NCI-H1417 (cell line): ENCODE results near the gene PIK3R5.
"Not testable (repeated sequence)": the region's sequence is repeated elsewhere in the genome, so short reads cannot be mapped to it uniquely, and the experiment has no call there.

Source experiments
- DNase-seq, 3 experiments: peaks; one replicate each; lab custom pipeline; 2025; lab: John Stamatoyannopoulos, UW

PIK3R5 gene

DNA sequence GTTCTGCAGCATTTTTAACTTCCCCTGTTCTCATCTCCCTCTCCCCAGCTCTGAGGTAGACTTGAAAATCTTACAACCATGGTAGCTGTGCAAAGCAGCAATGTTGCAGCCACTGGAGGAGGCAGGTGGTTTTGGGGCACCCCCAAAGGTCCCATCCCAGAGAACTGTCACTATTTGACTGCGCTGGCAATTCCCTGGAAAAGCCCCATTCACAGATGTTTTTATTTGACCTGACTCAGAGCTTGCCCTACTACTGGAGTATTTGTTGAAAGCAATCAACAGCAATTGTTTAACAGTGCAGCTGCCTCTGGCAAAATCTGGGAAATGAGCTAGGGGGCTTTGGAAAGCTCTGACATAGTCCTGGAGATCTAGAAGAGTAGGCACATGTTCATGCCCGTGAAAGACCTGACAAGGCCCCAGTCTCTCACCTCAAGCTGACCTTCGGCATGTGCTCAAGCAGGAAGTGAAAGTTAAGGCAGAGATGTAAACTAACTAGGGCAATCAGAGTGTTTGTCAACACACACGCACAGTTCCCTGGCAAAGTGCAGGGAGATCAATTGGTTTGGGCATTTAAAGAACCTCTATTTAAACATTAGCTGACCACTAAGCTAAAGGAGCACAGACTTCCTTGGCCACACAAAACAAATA, 19.7 kb upstream of the PIK3R5 start:
- DNase-seq, result no peak

- DNase-seq, result not testable (repeated sequence)
These were observed 18.7 kb upstream of the PIK3R5 start for GRCh38 chr17:8984225-8984624.

- no peak for DNase-seq
These were observed 15.9 kb upstream of the PIK3R5 start for GRCh38 chr17:8981443-8981842.

- DNase-seq, result no peak
These were observed 14.2 kb upstream of the PIK3R5 start for GRCh38 chr17:8979715-8980114.

GRCh38 chr17:8976638-8977037, 11.1 kb upstream of the PIK3R5 start:
- peak in 2 of 3 experiments; percentile 54 to 86 for DNase-seq

- DNase-seq, result no peak
These were observed 9.7 kb upstream of the PIK3R5 start for GRCh38 chr17:8975091-8975725.

DNA sequence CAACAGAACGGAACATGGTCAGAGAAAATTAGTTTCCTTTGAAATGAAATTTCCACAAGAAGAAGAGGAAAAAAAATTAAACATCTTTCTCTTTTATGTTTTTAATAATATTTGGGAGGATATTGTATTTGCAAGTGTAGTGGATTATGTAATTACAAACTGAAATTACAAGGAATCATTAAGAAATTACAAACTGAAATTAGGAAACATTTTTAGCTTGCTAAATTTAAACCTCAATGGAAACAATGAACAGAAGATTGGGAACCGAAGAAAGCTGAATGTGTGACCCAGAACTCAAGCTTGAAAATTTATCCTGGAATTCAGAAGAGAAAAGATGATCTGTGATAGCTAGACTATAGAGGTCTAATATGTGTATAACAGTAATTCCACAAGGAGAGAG, 4.4 kb upstream of the PIK3R5 start:
- DNase-seq, result no peak

- no peak for DNase-seq
These were observed 3.0 kb upstream of the PIK3R5 start for GRCh38 chr17:8968503-8968902.

DNA sequence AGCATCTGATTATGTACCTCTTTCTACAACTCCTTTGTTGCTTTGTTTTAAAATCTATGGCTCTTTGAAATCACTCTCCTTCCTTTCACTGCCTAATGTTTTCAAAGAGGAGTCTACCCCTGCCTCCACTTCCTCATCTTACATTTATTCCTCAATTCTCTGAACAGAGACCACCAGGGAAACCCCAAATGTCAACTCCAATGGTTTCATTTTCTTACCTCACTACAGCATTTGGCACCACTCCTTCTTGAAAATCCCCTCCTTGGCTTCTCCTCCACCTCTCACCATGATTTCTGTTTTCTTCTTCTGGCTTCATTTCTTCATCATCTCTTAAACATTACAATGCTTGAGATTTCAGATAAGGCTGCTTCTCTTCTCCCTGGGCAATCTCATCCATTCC, 2.4 kb upstream of the PIK3R5 start:
- DNase-seq, result no peak

- no peak for DNase-seq
These were observed 1.4 kb upstream of the PIK3R5 start for GRCh38 chr17:8966926-8967325.

GRCh38 chr17:8964801-8965393, 610 bp downstream of the PIK3R5 start:
- no peak for DNase-seq

GRCh38 chr17:8963647-8964258, 1.8 kb downstream of the PIK3R5 start:
- DNase-seq, result peak in 1 of 3 experiments; percentile 1

DNA sequence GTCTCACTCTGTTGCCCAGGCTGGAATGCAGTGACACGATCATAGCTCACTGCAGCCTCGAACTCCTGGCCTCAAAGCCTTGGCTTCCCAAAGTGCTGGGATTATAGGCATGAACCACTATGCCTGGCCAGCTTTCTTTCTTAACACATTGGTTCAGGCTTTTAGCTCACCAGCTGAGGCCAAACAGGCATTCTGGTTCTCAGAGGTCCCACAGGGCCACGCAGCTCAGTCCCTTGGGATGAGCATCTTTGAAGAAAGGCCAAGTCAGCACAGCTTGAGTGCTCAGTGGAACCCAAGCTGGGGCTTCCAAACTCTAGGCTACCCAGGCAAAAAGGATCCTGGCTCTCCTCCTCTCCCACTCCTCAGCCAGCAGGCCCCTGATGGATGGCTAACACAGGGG, 2.5 kb downstream of the PIK3R5 start:
- no peak for DNase-seq

DNA sequence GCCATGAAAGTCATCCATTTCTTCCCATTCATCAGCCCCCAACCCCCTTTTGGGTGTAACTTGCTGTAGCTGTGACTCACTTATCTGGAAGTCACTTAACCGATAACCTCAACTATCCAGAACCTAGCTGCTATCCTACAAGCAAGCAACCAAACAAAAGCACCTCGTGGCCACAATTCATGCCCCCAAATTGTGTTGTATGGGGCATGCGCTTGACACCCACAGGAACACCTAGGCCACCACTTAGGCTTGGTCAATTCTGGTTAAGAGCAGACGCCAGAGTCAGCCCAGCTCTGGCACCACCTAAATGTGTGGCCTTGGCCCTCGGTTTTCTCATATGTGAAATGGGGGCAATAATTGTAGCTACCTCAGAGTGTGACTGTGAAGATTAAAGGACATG, 3.7 kb downstream of the PIK3R5 start:
- no peak for DNase-seq

DNA sequence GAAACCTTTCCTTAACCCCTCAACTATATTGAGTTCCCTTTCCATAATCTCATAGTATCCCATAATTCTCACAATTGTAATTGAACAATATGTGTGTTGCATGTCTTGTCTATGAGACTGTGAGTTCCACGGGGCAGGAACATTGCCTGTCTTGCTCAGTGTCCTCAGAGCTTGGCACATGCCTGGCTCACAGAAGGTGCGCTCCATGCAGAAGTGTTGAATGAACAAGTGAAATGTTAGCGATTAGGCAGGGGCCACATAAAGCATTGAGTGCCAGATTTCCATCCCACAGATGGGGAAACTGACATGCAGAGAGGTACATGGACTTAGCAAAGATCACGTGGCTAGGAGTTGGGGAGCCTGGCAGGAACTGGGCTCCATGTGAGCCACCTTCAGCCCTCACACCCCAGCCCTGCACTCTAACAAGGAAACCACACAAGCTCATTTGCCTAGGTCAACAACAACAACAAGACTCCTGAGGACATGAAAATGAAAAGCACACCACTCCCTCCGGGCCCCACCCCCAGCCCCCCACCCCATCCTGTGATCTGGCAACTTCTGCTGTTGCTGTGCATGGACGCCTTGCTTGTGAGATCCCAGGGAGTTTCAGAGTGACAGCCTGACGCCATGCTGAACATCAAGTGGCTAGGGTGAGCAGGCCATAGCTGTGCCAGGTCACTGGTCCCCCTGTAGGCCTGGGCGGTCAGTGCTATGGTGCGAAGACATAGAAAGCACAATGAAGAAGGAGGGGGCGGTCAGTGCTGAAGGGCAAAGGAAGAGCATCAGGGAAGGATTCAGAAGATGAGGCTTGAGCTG, 5.0 kb downstream of the PIK3R5 start:
- DNase-seq, result no peak

DNA sequence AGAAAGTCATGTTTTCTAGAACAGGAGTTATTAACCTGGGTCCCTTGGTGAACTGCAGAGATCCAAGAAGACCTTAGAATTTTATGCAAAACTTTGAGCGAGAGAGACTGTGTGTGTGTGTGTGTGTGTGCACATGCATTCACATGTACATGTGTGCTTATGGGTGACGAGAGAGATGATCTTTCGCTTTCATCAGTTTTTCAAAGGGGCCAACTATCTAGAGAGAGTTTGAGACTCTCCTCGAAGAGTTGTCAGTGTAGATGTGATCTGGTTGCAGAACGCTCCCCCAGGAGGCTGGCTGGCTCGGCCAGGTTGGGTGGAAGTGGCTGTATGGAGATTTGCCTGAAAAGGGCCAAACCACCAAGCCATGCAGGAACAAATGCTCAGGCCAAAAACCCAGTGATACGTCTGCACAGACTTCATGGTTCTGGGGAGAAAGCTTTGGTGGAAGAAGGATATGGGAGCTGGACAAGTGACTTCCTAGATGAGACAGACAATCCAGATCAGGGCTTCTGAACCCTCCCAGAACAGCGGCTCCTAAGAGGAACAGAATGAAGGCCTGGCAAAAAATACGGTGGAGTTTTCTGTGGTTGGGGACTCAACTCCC, 6.1 kb downstream of the PIK3R5 start:
- no peak for DNase-seq

DNA sequence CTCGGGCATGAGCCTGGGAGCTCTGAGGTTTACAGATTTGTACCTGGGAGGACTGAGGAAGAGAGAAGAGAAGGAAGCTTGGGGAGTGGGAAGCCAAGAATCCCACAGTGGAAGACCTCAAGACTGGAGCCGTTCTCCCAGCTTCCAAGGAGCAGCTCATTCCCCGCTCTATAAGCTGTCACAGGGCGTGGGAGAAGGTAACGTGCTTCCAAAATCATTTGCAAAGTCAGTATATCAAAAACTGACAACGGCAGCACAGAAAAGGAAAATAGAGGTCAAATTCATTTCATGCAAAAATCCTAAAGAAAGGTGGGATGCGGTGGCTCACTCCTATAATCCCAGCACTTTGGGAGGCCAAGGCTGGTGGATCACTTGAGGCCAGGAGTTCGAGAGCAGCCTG, 7.8 kb downstream of the PIK3R5 start:
- no peak for DNase-seq

- no peak for DNase-seq
These were observed 9.0 kb downstream of the PIK3R5 start for GRCh38 chr17:8956465-8956902.

DNA sequence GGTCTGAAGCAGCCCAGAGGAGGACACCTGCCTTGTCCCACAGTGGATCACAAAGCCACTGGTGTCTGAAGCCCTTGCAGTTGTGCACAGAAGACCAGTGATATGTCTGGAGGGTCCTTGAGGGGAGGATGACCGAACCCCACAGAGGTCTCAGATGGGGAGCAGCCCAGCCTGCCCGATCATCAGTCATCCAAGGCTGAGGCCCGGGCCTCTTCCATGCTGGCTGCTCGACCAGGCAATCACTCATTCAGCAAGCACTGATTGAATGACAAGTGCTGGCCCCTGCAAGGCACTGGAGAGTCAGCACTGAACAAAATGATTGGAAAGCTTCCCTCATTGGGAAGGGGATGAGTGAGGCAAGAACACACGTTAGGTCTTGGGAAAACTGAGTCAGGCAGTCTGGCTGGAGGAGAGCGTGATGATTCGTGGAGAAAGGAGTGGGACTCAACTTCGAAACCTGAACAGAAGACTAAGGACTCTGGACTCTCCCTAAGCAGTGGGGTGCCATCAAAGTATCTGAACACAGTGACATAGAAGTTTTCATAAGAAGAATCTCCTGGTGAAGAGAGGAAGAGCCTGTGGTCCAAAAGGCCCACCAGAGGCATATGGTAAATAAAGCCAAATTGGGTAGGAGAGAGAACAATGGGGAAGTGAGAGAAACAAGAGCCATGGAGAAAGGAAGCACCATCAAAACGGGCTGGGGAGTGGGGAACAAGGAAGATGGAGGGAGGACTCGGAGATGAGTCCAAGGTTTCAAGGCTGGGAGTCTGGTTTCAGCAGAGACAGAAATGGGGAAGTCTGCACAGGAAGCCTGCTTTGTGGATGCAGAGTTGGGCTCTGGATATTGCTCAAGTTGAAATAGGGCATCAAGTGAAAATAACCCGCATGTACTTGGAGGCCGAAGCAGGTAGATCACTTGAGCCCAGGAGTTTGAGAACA, 10.2 kb downstream of the PIK3R5 start:
- DNase-seq, result no peak

GRCh38 chr17:8954339-8954738, 11.2 kb downstream of the PIK3R5 start:
- no peak for DNase-seq
